IMR-90 (cell line): ENCODE data around the gene TYMS. TPM values are rescaled to one million over a fixed set of nuclear protein-coding genes. Genes with fewer than 3 reads are reported as not detected.

Experiments
- ATAC-seq: fragments of 200-7000 bp; cut with Tn5 transposase; 2 replicates; pipeline ENCODE4 v1.9.1; 2020; ENCODE audit warnings: low read depth, mild to moderate bottlenecking, moderate library complexity
- BruUV-seq: library from RNA; stranded (reverse); fragments of 400-500 nt; replicated peaks from 2 replicates; lab custom pipeline; 2021; lab: Mats Ljungman, UMichigan
- CTCF ChIA-PET: fragments of 300-600 bp; formaldehyde crosslinking; extraction: SDS; loops from one replicate; lab custom pipeline; 2021; ENCODE audit warnings: antibody characterized with exemption; lab: Yijun Ruan, JAX
- POLR2A ChIA-PET: fragments of 300-600 bp; sonication (Branson Sonifier 250); formaldehyde crosslinking; loops from one replicate; lab custom pipeline; 2022; ENCODE audit warnings: antibody characterized with exemption; ENCODE audit not compliant: unreplicated experiment; lab: Charles Lee
- DNase-seq: peaks from one replicate; pipeline ENCODE4 v3.0.0; 2013
- H2AFZ ChIP-seq: replicated peaks from 2 replicates; pipeline ENCODE3; 2013; ENCODE audit warnings: low read length, mild to moderate bottlenecking; ENCODE audit not compliant: poor library complexity
- H2AK5ac ChIP-seq: 2 replicates; pipeline ENCODE4 v1.6.1; 2013; ENCODE audit warnings: low read depth, low read length, inconsistent platforms
- H2AK9ac ChIP-seq: replicated peaks from 2 replicates; pipeline ENCODE3; 2013; ENCODE audit warnings: mild to moderate bottlenecking, low read depth, low read length, moderate library complexity; ENCODE audit not compliant: poor library complexity
- H2BK120ac ChIP-seq: 2 replicates; pipeline ENCODE4 v1.6.1; 2013; ENCODE audit warnings: low read depth, low read length, inconsistent platforms
- H2BK15ac ChIP-seq: 3 replicates; pipeline ENCODE4 v1.6.1; 2013; ENCODE audit warnings: low read depth, low read length, inconsistent platforms
- H2BK20ac ChIP-seq: 2 replicates; pipeline ENCODE4 v1.6.1; 2013; ENCODE audit warnings: low read depth, mild to moderate bottlenecking, inconsistent platforms, low read length, moderate library complexity
- H2BK5ac ChIP-seq: 2 replicates; pipeline ENCODE4 v1.6.1; 2013; ENCODE audit warnings: mild to moderate bottlenecking, low read depth, low read length, inconsistent platforms; ENCODE audit not compliant: poor library complexity, severe bottlenecking
- H3K14ac ChIP-seq: replicated peaks from 2 replicates; pipeline ENCODE4 v1.6.1; 2013; ENCODE audit warnings: low read depth, low read length, inconsistent platforms
- H3K18ac ChIP-seq: 2 replicates; pipeline ENCODE4 v1.6.1; 2013; ENCODE audit warnings: low read depth, low read length, control low read depth
- H3K23ac ChIP-seq: 2 replicates; pipeline ENCODE4 v1.6.1; 2013; ENCODE audit warnings: low read depth, low read length, inconsistent platforms
- H3K27ac ChIP-seq: 2 replicates; pipeline ENCODE4 v1.5.1; 2013; ENCODE audit warnings: mild to moderate bottlenecking, control low read depth, low read length; ENCODE audit not compliant: insufficient read depth
- H3K27me3 ChIP-seq: 2 replicates; pipeline ENCODE4 v1.6.1; 2013; ENCODE audit warnings: low read length; ENCODE audit not compliant: control insufficient read depth, insufficient read depth
- H3K36me3 ChIP-seq: 2 replicates; pipeline ENCODE4 v1.6.1; 2013; ENCODE audit warnings: low read length, mixed read lengths; ENCODE audit not compliant: control insufficient read depth, insufficient read depth
- H3K4ac ChIP-seq: 2 replicates; pipeline ENCODE4 v1.6.1; 2013; ENCODE audit warnings: low read depth, low read length, inconsistent platforms
- H3K4me1 ChIP-seq: 2 replicates; pipeline ENCODE4 v1.6.1; 2013; ENCODE audit warnings: low read length, mixed read lengths; ENCODE audit not compliant: control insufficient read depth, insufficient read depth
- H3K4me2 ChIP-seq: 2 replicates; pipeline ENCODE4 v1.6.1; 2013; ENCODE audit warnings: low read depth, mild to moderate bottlenecking, control low read depth, low read length, moderate library complexity
- H3K4me3 ChIP-seq: 2 replicates; pipeline ENCODE4 v1.5.1; 2013; ENCODE audit warnings: low read depth, mild to moderate bottlenecking, control low read depth, low read length, moderate library complexity; ENCODE audit not compliant: insufficient read depth
- H3K56ac ChIP-seq: 2 replicates; pipeline ENCODE4 v1.6.1; 2013; ENCODE audit warnings: low read length, inconsistent platforms; ENCODE audit not compliant: insufficient read depth; ENCODE audit errors: extremely low read depth
- H3K79me1 ChIP-seq, 2 experiments: 2 replicates each; pipeline ENCODE4 v1.6.1; 2013; ENCODE audit warnings: low read length in 2 of 2, inconsistent platforms in 1 of 2, low read depth in 1 of 2
- H3K9ac ChIP-seq: 2 replicates; pipeline ENCODE4 v1.6.1; 2013; ENCODE audit warnings: low read depth, low read length, control low read depth
- H3K9me1 ChIP-seq: 2 replicates; pipeline ENCODE4 v1.6.1; 2013; ENCODE audit warnings: low read length, inconsistent platforms; ENCODE audit not compliant: insufficient read depth
- H3K9me3 ChIP-seq: 2 replicates; pipeline ENCODE4 v1.6.1; 2013; ENCODE audit warnings: low read length; ENCODE audit not compliant: control insufficient read depth, insufficient read depth
- H4K20me1 ChIP-seq: 2 replicates; pipeline ENCODE4 v1.6.1; 2013; ENCODE audit warnings: low read length, inconsistent platforms; ENCODE audit not compliant: insufficient read depth
- H4K5ac ChIP-seq: 2 replicates; pipeline ENCODE4 v1.6.1; 2013; ENCODE audit warnings: mild to moderate bottlenecking, low read depth, low read length, control low read depth
- H4K8ac ChIP-seq, 2 experiments: 2 replicates each; pipeline ENCODE4 v1.6.1; 2013; ENCODE audit warnings: low read depth in 2 of 2, low read length in 2 of 2, control low read depth in 1 of 2, inconsistent platforms in 1 of 2
- H4K91ac ChIP-seq: 2 replicates; pipeline ENCODE4 v1.6.1; 2013; ENCODE audit warnings: low read depth, low read length, inconsistent platforms; ENCODE audit not compliant: insufficient read depth
- CEBPB ChIP-seq: IDR thresholded peaks from 2 replicates; pipeline ENCODE4 v1.6.1; 2012; ENCODE audit warnings: low read depth, low read length, improper control_type of control experiment
- MAFK ChIP-seq: IDR thresholded peaks from 2 replicates; pipeline ENCODE4 v1.6.1; 2012; ENCODE audit warnings: low read depth, low read length, improper control_type of control experiment
- NFE2L2 ChIP-seq: fragments of 150-350 bp; IDR thresholded peaks from 2 replicates; pipeline ENCODE4 v1.6.1; 2016; ENCODE audit warnings: low read depth, mild to moderate bottlenecking, low read length
- RAD21 ChIP-seq: IDR thresholded peaks from 2 replicates; pipeline ENCODE4 v1.6.1; 2012; ENCODE audit warnings: low read length, improper control_type of control experiment
- RFX5 ChIP-seq: IDR thresholded peaks from 2 replicates; pipeline ENCODE4 v1.8.0; 2012; ENCODE audit warnings: low read depth, mild to moderate bottlenecking, low read length, moderate library complexity
- WGBS, 2 experiments: methylation state at CpG; one replicate each; pipeline versions ENCODE4 v1.1.5 to v1.1.7; 2013; ENCODE audit warnings: missing lambda C conversion rate in 2 of 2; ENCODE audit not compliant: insufficient read length in 1 of 2; ENCODE audit errors: extremely low coverage in 2 of 2; 5-methylcytosine and 5-hydroxymethylcytosine counted together
- dilution Hi-C: fragments of 300-500 bp; cut with HindIII; formaldehyde crosslinking; loops from one replicate; pipeline ENCODE4 v1.14.3; 2018; ENCODE audit warnings: low sequenced_read_pairs; ENCODE audit not compliant: unreplicated experiment
- in situ Hi-C: fragments of 300-500 bp; cut with MboI; formaldehyde crosslinking; loops from 3 replicates; pipeline ENCODE4 v1.14.3; 2019; ENCODE audit warnings: low sequenced_read_pairs, inconsistent platforms, mixed read lengths
- intact Hi-C: fragments of 100-400 bp; cut with micrococcal nuclease; formaldehyde crosslinking; loops from 2 replicates; pipeline ENCODE4 v1.10.0; 2022
- polyA plus RNA-seq, 3 experiments: library from polyadenylated mRNA; depleted of rRNA; stranded (reverse); fragments of >200 nt; gene quantifications; 2 replicates each; pipeline ENCODE4 v1.2.3, GENCODE V29; 2012; ENCODE audit warnings: low replicate concordance in 1 of 3
- total RNA-seq: library from RNA; depleted of rRNA; stranded (reverse); fragments of >200 nt; gene quantifications from 2 replicates; pipeline ENCODE4 v1.2.3, GENCODE V29; 2012

Gene TYMS
- total and polyA plus RNA-seq, 2 of the 4 experiments (the other 2 are of a cell fraction) = 28.3 to 92.2 TPM

DNA sequence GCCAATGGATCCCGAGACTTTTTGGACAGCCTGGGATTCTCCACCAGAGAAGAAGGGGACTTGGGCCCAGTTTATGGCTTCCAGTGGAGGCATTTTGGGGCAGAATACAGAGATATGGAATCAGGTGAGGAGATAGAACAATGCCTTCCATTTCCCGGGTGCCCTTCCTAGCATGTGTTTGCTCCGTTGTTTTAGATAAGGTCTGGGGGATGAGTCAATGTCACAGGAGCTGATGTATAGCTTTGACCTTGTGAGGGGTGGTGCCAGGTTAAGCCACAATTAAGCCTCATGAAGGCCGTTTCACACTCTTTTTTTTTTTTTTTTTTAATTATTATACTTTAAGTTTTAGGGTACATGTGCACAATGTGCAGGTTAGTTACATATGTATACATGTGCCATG, 4.7 kb downstream of the TYMS start:
- Histone ChIP-seq H3K9ac (no peak overlapping the region), H2BK120ac (no peak overlapping the region), H2BK5ac (no peak overlapping the region), H3K18ac (no peak overlapping the region), H3K9me1 (peaks cover 6% of the 10 kb centered on the region), H2BK20ac (no peak overlapping the region), H4K8ac (no peak overlapping the region), H2BK15ac (no peak overlapping the region), H3K4me1 (0 out of 2 replicates have a peak, but pooled peaks cover 2% of the 10 kb centered on the region), H3K23ac (no peak overlapping the region), H3K4ac (no peak overlapping the region), H3K56ac (no peak overlapping the region), H4K91ac (no peak overlapping the region), H3K79me1 (peaks cover 27 to 37% of the 10 kb centered on the region in 2 experiments), H3K4me3 (no peak overlapping the region), H2AFZ (no peak overlapping the region), H2AK5ac (no peak overlapping the region), H4K5ac (no peak overlapping the region), H4K20me1 (peaks cover 6% of the 10 kb centered on the region), H3K4me2 (no peak overlapping the region), H3K27ac (no peak overlapping the region), H3K9me3 (no peaks in the 10 kb centered on the region), H3K27me3 (no peaks in the 10 kb centered on the region), H2AK9ac (no peak overlapping the region), H3K36me3 (peaks cover 11% of the 10 kb centered on the region), H3K14ac (no peak overlapping the region)
- ChIA-PET POLR2A (no interaction called here), CTCF (no interaction called here)
- no CpG with 5 or more reads among the region's 4 CpGs for WGBS, 2 experiments
- dilution Hi-C loops (no loop called here), in situ Hi-C loops (no loop called here), intact Hi-C loops (no loop called here)
- no peak for TF ChIP-seq RAD21
- TF ChIP-seq RFX5 = no peak
- TF ChIP-seq CEBPB = no peak
- no peak for TF ChIP-seq NFE2L2
- no peak for TF ChIP-seq MAFK
- DNase-seq (no peak), ATAC-seq (no peak)
- BruUV-seq = no TSS peak
